ENCODE measurements around the gene LAD1.

Gene LAD1

GRCh38 chr1:201332616-201333335, 66.3 kb downstream of the LAD1 start:
- DNase-seq (ENCODE audit: low spot score in 2 of 2) (no peak), ATAC-seq (ENCODE audit: low read depth) (no peak)
- Mint-ChIP-seq H3K4me3 (no peak overlapping the region), H3K4me1 (no peaks in the 10 kb centered on the region), H3K27me3 (peaks cover 1% of the 10 kb centered on the region), H3K9me3 (no peaks in the 10 kb centered on the region), H3K27ac (no peak overlapping the region), H3K36me3 (no peaks in the 10 kb centered on the region)

- Mint-ChIP-seq H3K4me1 (no peaks in the 10 kb centered on the region), H3K27ac (no peak overlapping the region), H3K4me3 (no peak overlapping the region), H3K9me3 (no peaks in the 10 kb centered on the region), H3K36me3 (no peaks in the 10 kb centered on the region), H3K27me3 (no peaks in the 10 kb centered on the region)
- no peak for DNase-seq (ENCODE audit: low spot score in 2 of 2)
- no peak for ATAC-seq (ENCODE audit: low read depth)
These were observed 67.1 kb downstream of the LAD1 start for GRCh38 chr1:201332021-201332420.

GRCh38 chr1:201331166-201331565, 68.0 kb downstream of the LAD1 start:
- no peak for ATAC-seq (ENCODE audit: low read depth)
- no peaks in the 10 kb centered on the region for H3K9me3 Mint-ChIP-seq
- no peak for DNase-seq (ENCODE audit: low spot score in 2 of 2)
- H3K36me3 Mint-ChIP-seq: no peaks in the 10 kb centered on the region
- H3K27me3 Mint-ChIP-seq: no peaks in the 10 kb centered on the region
- H3K4me3 Mint-ChIP-seq: no peak overlapping the region
- no peaks in the 10 kb centered on the region for H3K4me1 Mint-ChIP-seq
- no peak overlapping the region for H3K27ac Mint-ChIP-seq

Data from memory B cell (primary cell).